NT2/D1 (cell line): Measurements from ENCODE around the gene IL19.

ENCODE experiments used
- SUZ12 ChIP-seq: IDR thresholded peaks from 2 replicates; pipeline ENCODE4 v1.6.1; 2011; ENCODE audit not compliant: insufficient read length, insufficient read depth; ENCODE audit errors: extremely low read depth
- YY1 ChIP-seq: IDR thresholded peaks from 2 replicates; pipeline ENCODE4 v1.6.1; 2011; ENCODE audit not compliant: insufficient read length, insufficient read depth
- ZNF274 ChIP-seq: IDR thresholded peaks from 2 replicates; pipeline ENCODE4 v1.6.1; 2011; ENCODE audit warnings: mild to moderate bottlenecking, low read depth, low read length

- TF ChIP-seq YY1 (no peak), ZNF274 (no peak), SUZ12 (no peak)
Observed at GRCh38 chr1:206886831-206887230, 116.3 kb downstream of the IL19 start.
